HG03066 (cell line): ENCODE results near the gene PCDHA4.

ENCODE experiments used
- ATAC-seq: cut with Tn5 transposase; IDR thresholded peaks from one replicate; pipeline ENCODE4 v1.9.1; 2021; ENCODE audit warnings: low read depth; ENCODE audit not compliant: unreplicated experiment

The PCDHA4 gene

DNA sequence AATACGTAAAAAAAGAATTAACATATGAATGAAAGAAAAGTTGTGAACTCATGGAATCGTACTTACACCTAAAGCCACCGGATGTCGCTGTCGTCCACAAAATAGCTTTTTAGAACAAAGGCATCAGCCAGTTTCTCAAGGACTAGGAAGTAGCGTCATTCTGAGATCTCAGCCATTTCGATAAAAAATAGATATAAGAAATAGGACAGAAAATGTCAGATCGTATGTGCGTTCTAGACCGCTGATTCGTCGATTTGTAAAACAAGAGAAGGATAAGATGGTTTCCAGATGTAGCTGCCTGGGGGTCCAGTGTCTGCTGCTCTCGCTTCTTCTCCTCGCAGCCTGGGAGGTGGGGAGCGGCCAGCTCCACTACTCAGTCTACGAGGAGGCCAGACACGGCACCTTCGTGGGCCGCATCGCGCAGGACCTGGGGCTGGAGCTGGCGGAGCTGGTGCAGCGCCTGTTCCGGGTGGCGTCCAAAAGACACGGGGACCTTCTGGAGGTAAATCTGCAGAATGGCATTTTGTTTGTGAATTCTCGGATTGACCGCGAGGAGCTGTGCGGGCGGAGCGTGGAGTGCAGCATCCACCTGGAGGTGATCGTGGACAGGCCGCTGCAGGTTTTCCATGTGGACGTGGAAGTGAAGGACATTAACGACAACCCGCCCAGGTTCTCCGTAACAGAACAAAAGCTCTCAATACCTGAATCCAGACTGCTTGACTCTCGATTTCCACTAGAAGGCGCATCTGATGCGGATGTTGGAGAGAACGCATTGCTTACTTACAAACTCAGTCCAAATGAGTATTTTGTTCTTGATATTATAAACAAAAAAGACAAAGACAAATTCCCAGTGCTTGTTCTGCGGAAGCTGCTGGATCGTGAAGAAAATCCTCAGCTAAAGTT, 49.2 kb downstream of the PCDHA4 start, which contains the start of gene PCDHA10:
Gene PCDHA10 (plus strand): TSS at position 126 of the 903 bp plus-strand sequence. CDS start 152 bp downstream, at position 278.
- no peak for ATAC-seq

- ATAC-seq, result no peak
These were observed 50.5 kb downstream of the PCDHA4 start for GRCh38 chr5:140857177-140857986.

DNA sequence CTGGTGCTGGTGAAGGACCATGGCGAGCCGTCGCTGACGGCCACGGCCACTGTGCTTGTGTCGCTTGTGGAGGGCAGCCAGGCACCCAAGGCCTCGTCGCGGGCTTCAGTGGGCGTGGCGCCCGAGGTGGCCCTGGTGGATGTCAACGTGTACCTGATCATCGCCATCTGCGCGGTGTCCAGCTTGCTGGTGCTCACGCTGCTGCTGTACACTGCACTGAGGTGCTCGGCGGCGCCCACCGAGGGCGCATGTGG, 51.0 kb downstream of the PCDHA4 start:
- ATAC-seq, result no peak

- no peak for ATAC-seq
These were observed 55.8 kb downstream of the PCDHA4 start for GRCh38 chr5:140862441-140863295.
